ENCODE results near the gene NIM1K. TPM values are rescaled to one million over a fixed set of nuclear protein-coding genes. Genes with fewer than 3 reads are reported as not detected.

NIM1K gene
- total and polyA plus RNA-seq, 10 of the 15 experiments (the other 5 are each of a cell fraction or from before 2014, with no cell fraction given), result 0.27 to 1.7 (median 0.66) TPM

GRCh38 chr5:43219120-43219519 lies 27.1 kb downstream of the NIM1K start:
- ATAC-seq (no peak), FAIRE-seq (no peak), DNase-seq (ENCODE audit: low read depth, low spot score) (no peak)
- no peak overlapping the region for H3K4me2 ChIP-seq (ENCODE audit: control insufficient read depth, insufficient read depth)
- H2AFZ ChIP-seq (ENCODE audit: control insufficient read depth, low read depth, low read length), result no peak overlapping the region
- H3K79me2 ChIP-seq (ENCODE audit: control insufficient read depth, insufficient read depth, low read length), result no peaks in the 10 kb centered on the region
- ChIA-PET POLR2A (no interaction called here), CTCF (no interaction called here), RAD21 (ENCODE audit: unreplicated experiment) (no interaction called here), SMC1A (ENCODE audit: uncharacterized antibody, unreplicated experiment) (no interaction called here)
- TF ChIP-seq RUNX3 (IDR thresholded peaks at IDR 0.05; ENCODE audit: low read length) (no peak), TCF12 (IDR thresholded peaks at IDR 0.05; ENCODE audit: low read depth, low read length) (no peak), NFXL1 (IDR thresholded peaks at IDR 0.05; ENCODE audit: borderline replicate concordance) (no peak), ZNF622 (IDR thresholded peaks at IDR 0.05) (no peak), CUX1 (IDR thresholded peaks at IDR 0.05; ENCODE audit: insufficient replicate concordance, low read depth, low read length) (no peak), ZBTB33 (IDR thresholded peaks at IDR 0.05) (no peak), BHLHE40 (IDR thresholded peaks at IDR 0.05; ENCODE audit: borderline replicate concordance in 1 of 2, low read depth in 2 of 2, low read length in 1 of 2) (no peak), SMARCA5 (IDR thresholded peaks at IDR 0.05) (no peak), CBFB (IDR thresholded peaks at IDR 0.05; ENCODE audit: low read depth) (no peak), TCF3 (IDR thresholded peaks at IDR 0.05; ENCODE audit: borderline replicate concordance, insufficient read depth, low read depth, low read length) (no peak), PBX3 (IDR thresholded peaks at IDR 0.05; ENCODE audit: insufficient replicate concordance, low read depth, low read length) (no peak), NRF1 (conservative IDR thresholded peaks at IDR 0.05; ENCODE audit: low read depth, low read length) (no peak), ZNF207 (IDR thresholded peaks at IDR 0.05; ENCODE audit: borderline replicate concordance) (no peak), FOS (IDR thresholded peaks at IDR 0.05; ENCODE audit: borderline replicate concordance, extremely low read depth, insufficient read length) (no peak)
- no peak overlapping the region for H3K4me3 ChIP-seq
- intact Hi-C loops (cut with micrococcal nuclease; ENCODE audit: unreplicated experiment) (no loop called here), in situ Hi-C loops (cut with MboI) (no loop called here)
- no peaks in the 10 kb centered on the region for H3K27me3 ChIP-seq (replicated peaks in 1 of 2; ENCODE audit: control insufficient read depth in 2 of 2, insufficient read depth in 2 of 2, low read length in 1 of 2)
- H3K36me3 ChIP-seq (ENCODE audit: control insufficient read depth in 2 of 2, insufficient read depth in 2 of 2, low read length in 1 of 2), result no peaks in the 10 kb centered on the region
- H3K4me1 ChIP-seq (ENCODE audit: control insufficient read depth, insufficient read depth, low read length), result no peaks in the 10 kb centered on the region
- H3K9me3 ChIP-seq (replicated peaks; ENCODE audit: control insufficient read depth, insufficient read depth, low read length), result no peaks in the 10 kb centered on the region; the same call in 2 of the 3 replicates
- BruUV-seq (replicated peaks), result no TSS peak
- H4K20me1 ChIP-seq (ENCODE audit: control insufficient read depth, insufficient read depth), result no peaks in the 10 kb centered on the region
- 87% methylated on average over 1 of the region's 1 CpG for WGBS (ENCODE audit: insufficient coverage, insufficient replicate concordance, low lambda C conversion rate, missing lambda C conversion rate)
- H3K9ac ChIP-seq (ENCODE audit: control insufficient read depth, insufficient read depth, low read length), result no peak overlapping the region
- no peak overlapping the region for H3K27ac ChIP-seq (ENCODE audit: control insufficient read depth, insufficient read depth)
